HepG2 (cell line): Measurements from ENCODE around the gene TST. TPM values are rescaled to one million over a fixed set of nuclear protein-coding genes. Genes with fewer than 3 reads are reported as not detected.

Experiments
- ATAC-seq: fragments of 200-7000 bp; cut with Tn5 transposase; 3 replicates; pipeline ENCODE4 v1.9.1; 2020; ENCODE audit warnings: mild to moderate bottlenecking, moderate library complexity
- BruUV-seq: library from RNA; stranded (reverse); fragments of 400-500 nt; replicated peaks from 2 replicates; lab custom pipeline; 2021; lab: Mats Ljungman, UMichigan
- CTCF ChIA-PET: fragments of 300-600 bp; formaldehyde crosslinking; extraction: SDS; loops from one replicate; lab custom pipeline; 2021; ENCODE audit warnings: low total read pairs, inconsistent platforms, low intra/inter-chr PET ratio; lab: Yijun Ruan, JAX
- POLR2A ChIA-PET: fragments of 350-600 bp; sonication (Branson Sonifier 250); formaldehyde crosslinking; loops from one replicate; lab custom pipeline; 2020; ENCODE audit warnings: antibody characterized with exemption, inconsistent platforms; lab: Yijun Ruan, JAX
- DNase-seq: peaks from one replicate; pipeline ENCODE4 v3.0.0-alpha.2; 2015; ENCODE audit warnings: low spot score
- FAIRE-seq: peaks from 3 replicates; lab custom pipeline; 2011; peaks lifted over from hg19 to GRCh38; lab: Jason Lieb, UNC
- H2AFZ ChIP-seq: one replicate; pipeline ENCODE4 v1.6.1; 2011; ENCODE audit warnings: low read length, inconsistent platforms
- H3K27ac ChIP-seq: fragments of 300-600 bp; 3 replicates; pipeline ENCODE4 v1.8.0; 2011; ENCODE audit warnings: mixed run types, mild to moderate bottlenecking, mixed read lengths, low read length, inconsistent platforms; ENCODE audit not compliant: insufficient read depth; ENCODE audit errors: extremely low read length
- H3K27me3 ChIP-seq, 2 experiments: fragments of 200-600 bp in 1 of 2; 2 replicates in 1 of 2; 3 replicates in 1 of 2; pipeline versions ENCODE4 v1.6.0 to v1.8.0; 2011; ENCODE audit warnings: low read length in 2 of 2, mild to moderate bottlenecking in 2 of 2, moderate library complexity in 2 of 2, inconsistent platforms in 1 of 2; ENCODE audit not compliant: insufficient read depth in 2 of 2, control insufficient read depth in 1 of 2
- H3K36me3 ChIP-seq, 2 experiments: fragments of 200-600 bp in 1 of 2; replicated peaks in 1 of 2; 2 replicates in 1 of 2; 3 replicates in 1 of 2; pipeline versions ENCODE4 v1.5.1 to v1.8.0; 2011; ENCODE audit warnings: low read length in 2 of 2, inconsistent platforms in 1 of 2; ENCODE audit not compliant: insufficient read depth in 2 of 2, control insufficient read depth in 1 of 2
- H3K4me1 ChIP-seq: 2 replicates; pipeline ENCODE4 v1.5.1; 2012; ENCODE audit warnings: low read length, inconsistent platforms; ENCODE audit not compliant: insufficient read depth
- H3K4me2 ChIP-seq: 2 replicates; pipeline ENCODE4 v1.6.0; 2011; ENCODE audit warnings: low read depth, low read length, inconsistent platforms
- H3K4me3 ChIP-seq, 3 experiments: fragments of 200-600 bp in 1 of 3; sonication (generic), shearing (Covaris generic) in 1 of 3; replicated peaks in 1 of 3; 2 replicates each; pipeline ENCODE4 v1.5.1; 2011 to 2016; ENCODE audit warnings: low read length in 3 of 3, inconsistent platforms in 2 of 3, low read depth in 2 of 3, mild to moderate bottlenecking in 2 of 3, control low read depth in 1 of 3, mixed read lengths in 1 of 3; ENCODE audit not compliant: insufficient read depth in 1 of 3
- H3K79me2 ChIP-seq: one replicate; pipeline ENCODE4 v1.6.1; 2011; ENCODE audit warnings: low read length, inconsistent platforms; ENCODE audit not compliant: insufficient read depth
- H3K9ac ChIP-seq: 2 replicates; pipeline ENCODE4 v1.6.0; 2011; ENCODE audit warnings: mild to moderate bottlenecking, low read depth, low read length, inconsistent platforms; ENCODE audit not compliant: insufficient read depth
- H3K9me3 ChIP-seq: 2 replicates; pipeline ENCODE4 v1.5.1; 2012; ENCODE audit warnings: mild to moderate bottlenecking, low read length
- H4K20me1 ChIP-seq: 2 replicates; pipeline ENCODE4 v1.6.0; 2011; ENCODE audit warnings: inconsistent platforms, mild to moderate bottlenecking, low read length, moderate library complexity; ENCODE audit not compliant: insufficient read depth
- FOXA1 ChIP-seq, 2 experiments: fragments of 450-650 bp in 1 of 2; sonication (generic) in 1 of 2; formaldehyde crosslinking in 1 of 2; IDR thresholded peaks; 2 replicates each; pipeline versions ENCODE4 v1.4.0 to v1.6.1; 2016 to 2020; ENCODE audit warnings: missing genetic modification reagents in 1 of 2
- GLI4 ChIP-seq: sonication (generic); formaldehyde crosslinking; IDR thresholded peaks from 2 replicates; pipeline ENCODE4 v1.5.1; 2020; ENCODE audit warnings: missing genetic modification reagents, mild to moderate bottlenecking, moderate library complexity, borderline replicate concordance
- KDM6A ChIP-seq: IDR thresholded peaks from 2 replicates; pipeline ENCODE4 v1.6.1; 2016; ENCODE audit warnings: low read depth
- PCBP1 ChIP-seq: fragments of 200-400 bp; formaldehyde crosslinking; IDR thresholded peaks from 2 replicates; pipeline ENCODE4 v1.6.1; 2017; ENCODE audit warnings: mild to moderate bottlenecking, low read depth, low read length, borderline replicate concordance
- PRMT3 ChIP-seq: sonication (generic); formaldehyde crosslinking; IDR thresholded peaks from 2 replicates; pipeline ENCODE4 v1.8.1; 2022; ENCODE audit warnings: low read depth, mild to moderate bottlenecking, moderate library complexity, missing genetic modification reagents, borderline replicate concordance
- RBAK ChIP-seq: sonication (generic); formaldehyde crosslinking; IDR thresholded peaks from 2 replicates; pipeline ENCODE4 v1.5.1; 2020; ENCODE audit warnings: mild to moderate bottlenecking, missing genetic modification reagents
- SATB2 ChIP-seq: sonication (generic); formaldehyde crosslinking; IDR thresholded peaks from 2 replicates; pipeline ENCODE4 v1.5.0; 2020; ENCODE audit warnings: missing genetic modification reagents
- YY1 ChIP-seq: IDR thresholded peaks from 2 replicates; pipeline ENCODE4 v1.6.1; 2011; ENCODE audit warnings: low read length, low read depth, moderate library complexity, mild to moderate bottlenecking; ENCODE audit not compliant: insufficient read depth, insufficient replicate concordance
- ZBTB33 ChIP-seq: sonication (generic); formaldehyde crosslinking; IDR thresholded peaks from 2 replicates; pipeline ENCODE4 v1.4.0; 2020; ENCODE audit warnings: missing genetic modification reagents
- ZFP82 ChIP-seq: sonication (generic); formaldehyde crosslinking; IDR thresholded peaks from 2 replicates; pipeline ENCODE4 v1.5.1; 2020; ENCODE audit warnings: mild to moderate bottlenecking, missing genetic modification reagents, borderline replicate concordance
- ZNF17 ChIP-seq: sonication (generic); formaldehyde crosslinking; IDR thresholded peaks from 2 replicates; pipeline ENCODE4 v1.5.0; 2020; ENCODE audit warnings: mild to moderate bottlenecking, missing genetic modification reagents
- ZNF331 ChIP-seq: sonication (generic); formaldehyde crosslinking; IDR thresholded peaks from 2 replicates; pipeline ENCODE4 v1.4.0; 2020; ENCODE audit warnings: missing genetic modification reagents
- ZNF496 ChIP-seq: sonication (generic); formaldehyde crosslinking; IDR thresholded peaks from 2 replicates; pipeline ENCODE4 v1.8.1; 2023; ENCODE audit warnings: mild to moderate bottlenecking, moderate library complexity, missing genetic modification reagents; ENCODE audit not compliant: insufficient replicate concordance
- ZNF615 ChIP-seq: sonication (generic); formaldehyde crosslinking; IDR thresholded peaks from 2 replicates; pipeline ENCODE4 v1.5.0; 2020; ENCODE audit warnings: mild to moderate bottlenecking, missing genetic modification reagents, borderline replicate concordance
- ZNF646 ChIP-seq: sonication (generic); formaldehyde crosslinking; IDR thresholded peaks from 2 replicates; pipeline ENCODE4 v1.9.0; 2021; ENCODE audit warnings: mild to moderate bottlenecking, missing genetic modification reagents
- ZNF660 ChIP-seq: sonication (generic); formaldehyde crosslinking; IDR thresholded peaks from 2 replicates; pipeline ENCODE4 v1.5.1; 2020; ENCODE audit warnings: mild to moderate bottlenecking, low read depth, missing genetic modification reagents, borderline replicate concordance
- WGBS: methylation state at CpG from one replicate; pipeline ENCODE4 v1.1.6; 2017; ENCODE audit warnings: low lambda C conversion rate; 5-methylcytosine and 5-hydroxymethylcytosine counted together
- in situ Hi-C: cut with HindIII; loops from 2 replicates; pipeline ENCODE4 v1.10.0; 2017; ENCODE audit warnings: low pct_unique_long_range_greater_than_20kb; ENCODE audit not compliant: extremely low pct_ligation_motif_present
- intact Hi-C: fragments of 100-400 bp; cut with micrococcal nuclease; formaldehyde crosslinking; loops from one replicate; pipeline ENCODE4 v1.10.0; 2022; ENCODE audit not compliant: unreplicated experiment
- polyA plus RNA-seq, 8 experiments: library from polyadenylated mRNA; depleted of rRNA in 3 of 8; stranded (reverse) in 7 of 8; unstranded in 1 of 8; fragments of >200 nt; fragmentation: Illumina TruSeq in 4 of 8; extraction: Trizol in 4 of 8; gene quantifications; 2 replicates each; pipeline versions ENCODE4 v1.2.1 to v1.2.3, GENCODE V29; 2011 to 2016; ENCODE audit warnings: low read depth in 4 of 8, missing spikeins in 1 of 8, mixed read lengths in 1 of 8; ENCODE audit not compliant: insufficient read depth in 1 of 8
- total RNA-seq, 5 experiments: library from RNA; depleted of rRNA; stranded (reverse); fragments of >200 nt; fragmentation: Illumina TruSeq; extraction: Trizol; gene quantifications; 2 replicates each; pipeline ENCODE4 v1.2.3, GENCODE V29; 2016; ENCODE audit warnings: low read depth in 1 of 5

Gene TST
- total and polyA plus RNA-seq, 2 of the 13 experiments (the other 11 are each of a cell fraction or from before 2014, with no cell fraction given), result 44.6 to 63.6 TPM

- no peak overlapping the region for H3K9ac ChIP-seq
- in situ Hi-C loops (no loop called here), intact Hi-C loops (no loop called here)
- no peak overlapping the region for H3K4me3 ChIP-seq
- no peak for DNase-seq
- H3K4me1 ChIP-seq, result peaks cover 64% of the 10 kb centered on the region
- no peaks in the 10 kb centered on the region for H3K36me3 ChIP-seq
- no peak overlapping the region for H3K4me2 ChIP-seq
- ATAC-seq, result no peak
- H3K9me3 ChIP-seq, result no peaks in the 10 kb centered on the region
- CTCF ChIA-PET, result no interaction called here
- POLR2A ChIA-PET, result no interaction called here
- no TSS peak for BruUV-seq
- H3K27ac ChIP-seq, result no peak overlapping the region
- WGBS, result 35% methylated on average over 6 of the region's 6 CpGs
- no peaks in the 10 kb centered on the region for H4K20me1 ChIP-seq
- no peak overlapping the region for H2AFZ ChIP-seq
- no peaks in the 10 kb centered on the region for H3K79me2 ChIP-seq
- H3K27me3 ChIP-seq, result peaks cover 0 to 13% of the 10 kb centered on the region in 2 experiments; a peak in 2 of 5 replicates
- no peak for FAIRE-seq
- TF ChIP-seq ZFP82 (CRISPR knock-in tag), result no peak
- TF ChIP-seq ZNF646 (CRISPR knock-in tag), result no peak
- TF ChIP-seq ZNF496, result no peak
- no peak for TF ChIP-seq RBAK (CRISPR knock-in tag)
- TF ChIP-seq PRMT3, result no peak
- no peak for TF ChIP-seq ZBTB33
- no peak for TF ChIP-seq ZNF660 (CRISPR knock-in tag)
- no peak for TF ChIP-seq FOXA1 (IDR thresholded peaks at IDR 0.05)
- no peak for TF ChIP-seq FOXA1 (CRISPR knock-in tag; IDR thresholded peaks at IDR 0.05)
- no peak for TF ChIP-seq ZNF17
- TF ChIP-seq ZNF331 (CRISPR knock-in tag), result no peak
- no peak for TF ChIP-seq GLI4
- TF ChIP-seq ZNF615, result no peak
- TF ChIP-seq KDM6A (CRISPR knock-in tag), result no peak
- TF ChIP-seq PCBP1, result no peak
- no peak for TF ChIP-seq SATB2 (CRISPR knock-in tag)
- no peak for TF ChIP-seq YY1
Observed at GRCh38 chr22:37048133-37048532, 28.9 kb upstream of the TST start.
